ENCODE measurements around the gene LXN. TPM values are rescaled to one million over a fixed set of nuclear protein-coding genes. Genes with fewer than 3 reads are reported as not detected.

Gene LXN
- total and polyA plus RNA-seq, 2 of the 8 experiments (the other 6 are each of a cell fraction or from before 2014, with no cell fraction given) = 3.2 to 4.7 TPM

DNA sequence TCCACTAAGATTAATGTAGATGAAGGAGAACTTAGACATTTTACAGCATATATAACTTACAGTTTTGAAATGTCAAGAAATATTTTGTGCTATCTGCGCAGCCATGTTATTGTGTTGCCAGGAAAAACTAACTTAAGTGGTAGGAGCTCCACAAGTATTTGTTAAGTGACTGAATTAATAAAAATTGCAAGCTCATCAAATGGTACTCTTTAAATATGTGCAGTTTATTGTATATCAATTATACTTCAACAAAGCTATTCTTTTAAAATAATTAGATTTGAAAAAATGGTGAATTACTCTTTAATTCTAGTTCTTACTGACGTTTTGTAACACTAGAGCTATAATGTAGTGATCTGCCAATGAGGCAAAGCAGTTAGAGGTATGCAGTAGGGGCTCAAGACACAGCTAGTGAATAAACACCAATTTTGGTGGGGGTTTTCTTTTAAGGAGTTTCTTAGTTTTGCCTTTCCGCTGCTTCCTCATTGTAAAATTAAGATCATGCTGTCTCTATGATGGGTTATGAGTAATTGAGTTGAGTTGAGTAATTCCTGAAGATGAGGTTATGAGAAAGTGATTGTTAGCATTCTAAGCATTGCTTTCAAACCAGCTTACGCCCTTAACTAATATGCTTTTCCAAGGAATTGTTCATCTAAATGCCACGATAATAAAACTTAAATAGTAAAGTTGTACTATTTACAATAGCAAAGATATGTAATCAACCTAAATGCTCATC lies 10.9 kb upstream of the LXN start:
- no peak overlapping the region for H3K4me2 ChIP-seq (ENCODE audit: insufficient read depth in 1 of 2, low read depth in 2 of 2, low read length in 2 of 2)
- no peaks in the 10 kb centered on the region for H3K4me1 ChIP-seq (replicated peaks in 1 of 4; ENCODE audit: control insufficient read depth in 3 of 4, insufficient read depth in 4 of 4, low read length in 3 of 4)
- no peak overlapping the region for H2BK5ac ChIP-seq (ENCODE audit: low read depth, low read length)
- H3K27ac ChIP-seq (ENCODE audit: low read depth, low read length) = no peak overlapping the region
- H3K4ac ChIP-seq (replicated peaks; ENCODE audit: insufficient read length, low read depth, low read length) = no peak overlapping the region
- WGBS, 2 experiments (ENCODE audit: extremely low coverage in 1 of 2, insufficient coverage in 1 of 2, insufficient read length in 1 of 2, insufficient replicate concordance in 2 of 2, low coverage in 1 of 2, low lambda C conversion rate in 2 of 2, missing lambda C conversion rate in 1 of 2) = 94% methylated on average over 5 of the region's 5 CpGs; no CpG with 5 or more reads in 1 of the 2 experiments
- H2BK12ac ChIP-seq (ENCODE audit: low read depth, low read length) = no peak overlapping the region
- H4K91ac ChIP-seq (replicated peaks; ENCODE audit: insufficient read length, low read length) = no peak overlapping the region
- no peak overlapping the region for H4K5ac ChIP-seq (ENCODE audit: insufficient read length, low read depth, low read length)
- no peak overlapping the region for H3K4me3 ChIP-seq (ENCODE audit: extremely low read depth in 1 of 4, insufficient read depth in 2 of 4, low read depth in 3 of 4, low read length in 4 of 4)
- no peak overlapping the region for H2AK5ac ChIP-seq (ENCODE audit: low read depth, low read length)
- TF ChIP-seq JUND (IDR thresholded peaks at IDR 0.05; ENCODE audit: low read length) (no peak), MAFK (IDR thresholded peaks at IDR 0.05; ENCODE audit: low read depth, low read length) (peak; percentile 11; the same call in 1 of the 2 replicates)
- H2BK120ac ChIP-seq (replicated peaks; ENCODE audit: low read depth, low read length) = no peak overlapping the region
- H3K56ac ChIP-seq (replicated peaks; ENCODE audit: insufficient read length, low read depth, low read length) = no peak overlapping the region
- CTCF ChIA-PET (ENCODE audit: partially characterized antibody) = interaction anchor here (0.8 to 1.4 kb wide), 5 partner anchors 11 to 28 kb away, joined by 3 to 4 read pairs (median 3); partner anchors contain the start of gene LXN
- no peak for DNase-seq (ENCODE audit: low read depth in 1 of 2, low spot score in 2 of 2)
- no peaks in the 10 kb centered on the region for H4K20me1 ChIP-seq (replicated peaks in 1 of 2; ENCODE audit: control insufficient read depth in 1 of 2, insufficient read depth in 2 of 2, low read length in 2 of 2)
- H4K8ac ChIP-seq (ENCODE audit: extremely low read depth, insufficient read depth, low read length) = no peak overlapping the region
- no peak overlapping the region for H3K9ac ChIP-seq (replicated peaks in 1 of 4; ENCODE audit: extremely low read depth in 1 of 4, low read depth in 3 of 4, low read length in 3 of 4)
- H3K9me3 ChIP-seq (ENCODE audit: insufficient read depth in 2 of 2, low read depth in 1 of 2, low read length in 1 of 2) = no peaks in the 10 kb centered on the region
- no peak overlapping the region for H2BK15ac ChIP-seq (ENCODE audit: low read length)
- no peaks in the 10 kb centered on the region for H3K79me1 ChIP-seq (ENCODE audit: low read depth, low read length)
- no peaks in the 10 kb centered on the region for H3K27me3 ChIP-seq (replicated peaks in 1 of 4; ENCODE audit: control insufficient read depth in 3 of 4, extremely low read depth in 1 of 4, insufficient read depth in 3 of 4, low read length in 3 of 4)
- no peaks in the 10 kb centered on the region for H3K23me2 ChIP-seq (ENCODE audit: low read depth, low read length)
- H3K14ac ChIP-seq (ENCODE audit: insufficient read length) = no peak overlapping the region
- peaks cover 0 to 4% (median 1%) of the 10 kb centered on the region in 4 experiments; a peak in 2 of 8 replicates for H3K36me3 ChIP-seq (ENCODE audit: control insufficient read depth in 2 of 4, insufficient read depth in 4 of 4, low read length in 3 of 4)
- no peak overlapping the region for H2BK20ac ChIP-seq (ENCODE audit: low read length)
- no peak overlapping the region for H2AFZ ChIP-seq (ENCODE audit: low read length)
- H3K18ac ChIP-seq (ENCODE audit: extremely low read depth, low read length) = no peak overlapping the region
- no peak for FAIRE-seq
- POLR2A ChIA-PET (ENCODE audit: partially characterized antibody) = no interaction called here
- no peak overlapping the region for H3K23ac ChIP-seq (ENCODE audit: insufficient read length)
- H3K79me2 ChIP-seq (ENCODE audit: control insufficient read depth in 1 of 2, insufficient read depth in 2 of 2, low read length in 2 of 2) = no peaks in the 10 kb centered on the region

Data from H1 (cell line).